ENCODE data around the gene PPP6R2.

The PPP6R2 gene

DNA sequence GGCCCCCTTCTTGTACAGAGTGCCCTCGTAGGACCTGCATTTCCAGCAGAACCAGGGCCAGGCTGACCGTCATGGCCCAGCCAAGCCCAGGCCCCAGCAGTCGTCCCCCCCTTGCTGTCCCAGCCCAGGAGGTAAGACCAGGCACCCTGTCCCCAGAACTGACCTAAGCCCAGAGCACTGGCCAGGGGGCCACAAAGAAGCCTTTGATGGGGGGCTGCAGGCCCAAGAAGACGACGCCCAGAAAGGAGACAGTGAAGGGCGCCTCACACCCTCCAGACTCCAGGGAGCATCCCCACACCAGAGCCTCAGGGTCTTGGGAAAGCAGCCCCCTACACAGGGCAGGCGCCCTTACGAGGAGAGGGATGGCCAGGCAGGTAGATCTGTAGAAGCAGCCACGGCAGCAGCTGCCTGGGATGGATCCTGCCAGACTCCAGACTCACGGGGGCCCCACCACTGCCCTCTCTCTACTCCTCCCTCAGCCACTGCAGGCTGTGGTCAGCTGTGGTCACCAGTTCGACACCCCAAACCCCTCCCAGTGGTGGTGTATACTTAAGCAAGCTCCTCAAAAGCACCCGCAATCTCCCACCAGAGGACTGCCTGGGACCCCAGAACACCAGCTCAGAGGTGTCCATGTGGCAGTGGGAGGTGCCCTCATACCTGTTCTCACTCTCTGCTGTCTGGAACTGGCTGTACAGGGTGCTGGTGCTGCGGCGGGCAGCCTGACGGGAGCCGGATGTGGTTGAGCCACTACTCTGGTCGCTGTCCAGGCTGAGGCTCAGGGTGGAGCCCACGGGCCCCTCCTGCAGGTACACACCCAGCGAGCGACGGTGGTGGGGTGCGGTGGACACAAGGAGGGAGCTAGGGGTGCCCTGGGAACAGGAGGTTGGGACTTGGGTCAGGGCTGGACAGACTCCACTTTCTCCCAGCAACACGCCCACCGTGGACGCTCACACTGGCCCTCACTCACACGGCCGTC is 104.7 kb downstream of the PPP6R2 start:
- DNase-seq (ENCODE audit: low spot score) = peak; percentile 45

DNA sequence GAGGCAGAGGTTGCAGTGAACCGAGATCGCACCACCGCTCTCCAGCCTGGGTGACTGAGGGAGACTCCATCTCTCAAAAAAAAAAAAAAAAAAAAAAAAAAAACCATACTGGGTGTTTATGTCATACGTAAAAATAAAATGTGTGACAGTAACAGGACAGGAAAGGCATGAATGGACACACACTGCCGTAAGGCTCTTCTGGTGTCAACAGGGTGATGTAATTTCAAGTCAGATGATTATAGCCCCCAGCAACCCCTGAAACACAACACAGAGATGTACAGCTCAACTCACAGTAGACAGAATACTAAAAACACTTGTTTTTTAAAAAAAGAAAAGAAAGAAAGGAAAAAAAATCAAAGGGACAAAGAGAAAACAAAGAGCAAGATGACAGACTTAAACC is 109.5 kb downstream of the PPP6R2 start:
- DNase-seq (ENCODE audit: low spot score) = no peak

DNA sequence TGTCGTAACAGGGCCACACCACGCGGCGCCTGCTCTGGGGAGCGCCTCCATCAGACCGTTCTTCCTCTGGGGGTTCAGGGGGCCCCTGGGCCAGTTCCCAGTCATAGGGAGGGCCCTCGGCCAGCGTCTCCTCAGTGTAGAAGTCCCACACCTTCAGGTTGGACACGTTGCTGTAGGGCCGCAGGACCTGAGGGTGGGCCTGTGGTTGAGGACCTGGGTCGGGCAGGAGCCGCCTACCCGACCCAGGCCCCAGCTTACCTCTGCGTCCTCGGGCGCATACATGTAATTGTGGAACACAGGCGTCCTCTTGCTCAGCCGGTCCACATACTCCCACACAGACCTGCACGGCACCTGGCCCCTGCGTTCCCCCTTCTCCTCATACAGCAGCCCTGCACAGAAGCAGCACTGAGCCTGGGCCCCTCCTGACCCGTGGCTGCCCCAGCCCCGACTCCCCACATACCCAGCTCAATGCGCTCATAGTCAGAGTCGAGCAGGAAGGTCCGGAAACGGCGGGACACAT is 111.5 kb downstream of the PPP6R2 start:
- no peak for DNase-seq (ENCODE audit: low spot score)

DNA sequence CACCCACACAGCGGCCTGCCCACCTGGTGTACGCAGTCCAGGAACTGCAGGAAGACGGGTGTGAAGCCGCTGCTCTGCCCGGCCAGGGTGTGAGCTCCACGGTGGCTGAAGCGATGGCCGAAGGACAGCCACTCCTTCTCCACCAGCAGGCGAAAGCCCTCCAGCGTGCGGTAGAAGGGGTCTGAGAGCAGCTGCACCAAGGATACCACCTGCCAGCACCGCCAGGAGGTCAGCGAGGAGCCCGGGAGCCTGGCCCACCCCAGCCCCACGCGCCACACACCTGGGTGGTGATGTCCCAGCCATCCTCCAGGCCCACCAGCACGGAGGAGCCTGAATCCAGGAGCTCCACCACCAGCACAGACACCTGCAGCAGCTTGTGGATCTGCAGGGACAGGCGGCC is 112.1 kb downstream of the PPP6R2 start:
- no peak for DNase-seq (ENCODE audit: low spot score)

DNA sequence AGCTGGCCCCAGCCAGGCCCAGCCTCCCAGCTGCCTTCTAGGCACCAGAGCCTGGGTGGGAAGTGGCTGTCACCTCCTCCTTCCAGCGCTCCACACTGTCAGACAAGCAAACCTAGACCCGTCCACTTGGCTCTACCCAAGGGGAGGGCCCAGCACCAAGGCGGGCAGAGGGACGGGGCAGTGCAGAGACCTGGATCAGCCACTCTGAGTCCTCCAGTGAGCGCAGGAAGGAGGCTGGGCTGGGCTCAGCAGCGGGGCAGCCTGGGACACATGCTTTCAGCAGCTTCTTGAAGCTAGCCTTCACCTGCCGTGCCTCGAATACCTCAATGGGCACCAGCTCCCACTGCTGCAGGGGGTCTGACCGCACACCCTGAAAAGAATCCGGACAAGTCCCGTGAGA is 112.9 kb downstream of the PPP6R2 start:
- DNase-seq (ENCODE audit: low spot score) = no peak

DNA sequence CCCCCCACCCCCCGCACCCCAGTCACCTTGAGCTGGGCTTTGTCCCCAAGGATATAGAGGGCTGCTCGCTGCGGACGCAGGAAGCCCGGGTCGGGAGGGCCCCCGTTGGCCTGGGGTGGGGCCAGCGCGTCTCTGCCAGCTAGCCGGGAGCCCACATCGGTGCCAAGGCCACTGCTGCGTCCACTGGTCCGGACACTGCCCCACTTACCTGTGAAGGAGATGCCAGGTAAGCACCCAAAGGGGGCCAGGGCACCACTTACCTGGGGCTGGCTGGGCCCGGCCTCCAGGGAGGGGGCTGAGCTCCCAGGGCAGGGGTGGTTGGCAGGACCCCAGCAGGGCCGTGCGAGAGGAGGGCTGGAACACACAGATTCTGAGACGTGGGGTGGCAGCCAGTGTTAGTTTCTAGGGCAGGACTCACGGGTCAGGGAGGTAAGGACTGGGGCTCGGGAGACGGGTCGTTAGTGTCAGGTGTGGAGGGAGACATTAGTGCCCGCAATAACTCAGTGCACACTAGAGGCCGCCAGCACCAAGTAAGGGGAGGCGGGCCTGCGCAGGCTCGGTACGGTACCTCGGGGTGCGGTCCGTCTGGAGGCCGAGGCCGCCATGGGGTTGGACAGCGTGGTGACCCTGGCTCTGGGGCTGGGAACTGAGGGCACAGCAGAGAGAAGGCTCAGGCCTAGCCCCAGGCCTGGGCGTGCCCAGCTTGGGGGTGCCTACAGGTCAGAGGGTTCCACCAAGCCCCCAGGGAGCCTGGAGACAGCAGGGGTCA is 113.5 kb downstream of the PPP6R2 start:
- no peak for DNase-seq (ENCODE audit: low spot score)

DNA sequence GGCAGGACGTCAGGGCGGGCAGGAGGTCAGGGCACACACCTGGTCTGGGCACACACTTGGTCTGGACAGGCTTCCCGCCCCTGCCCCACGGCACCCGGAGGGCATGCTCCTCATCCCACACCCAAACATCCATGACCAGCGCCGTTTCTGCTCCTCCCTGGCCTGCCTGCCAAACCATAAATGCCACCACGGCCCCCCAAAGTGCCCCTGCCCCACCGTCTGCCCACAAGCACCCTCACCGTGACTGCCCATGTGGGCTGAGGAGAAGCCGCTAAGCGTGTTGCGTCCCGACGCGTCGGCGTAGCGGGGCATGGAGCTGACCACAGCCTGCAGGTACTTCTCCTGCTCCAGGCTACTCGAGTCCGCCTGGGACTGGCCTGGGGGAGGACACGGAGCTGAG is 115.9 kb downstream of the PPP6R2 start:
- DNase-seq (ENCODE audit: low spot score) = no peak

DNA sequence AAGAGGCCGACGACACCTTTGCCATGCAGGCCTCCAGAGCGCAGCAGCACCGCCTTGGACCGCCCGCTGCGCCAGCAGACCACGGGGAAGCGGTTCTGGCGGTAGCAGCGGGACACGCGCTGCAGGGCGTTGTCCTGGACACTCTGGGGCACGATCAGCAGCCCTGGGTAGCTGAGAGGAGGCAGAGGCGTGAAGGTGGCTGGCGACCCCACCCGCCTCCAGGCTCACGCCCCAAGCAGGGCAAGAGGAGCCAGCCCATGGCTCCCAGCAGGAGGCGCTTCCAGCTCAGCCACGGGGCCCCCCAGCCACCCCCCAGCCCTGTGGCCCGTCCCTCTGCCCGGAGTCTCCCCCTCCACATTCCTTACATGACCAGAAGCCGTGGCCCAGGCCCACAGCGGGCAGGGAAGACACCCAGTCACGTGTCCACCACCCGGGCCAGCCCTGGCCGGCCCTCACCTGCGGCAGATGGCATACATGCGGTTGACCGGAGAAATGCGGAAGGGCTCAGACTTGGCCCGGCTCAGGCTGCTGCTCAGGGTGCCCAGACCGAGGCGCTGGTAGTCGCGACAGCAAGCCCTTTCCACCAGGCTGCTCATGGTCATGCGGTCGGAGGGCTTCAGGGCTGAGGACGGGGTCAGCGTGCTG is 116.5 kb downstream of the PPP6R2 start:
- DNase-seq (ENCODE audit: low spot score) = no peak

DNA sequence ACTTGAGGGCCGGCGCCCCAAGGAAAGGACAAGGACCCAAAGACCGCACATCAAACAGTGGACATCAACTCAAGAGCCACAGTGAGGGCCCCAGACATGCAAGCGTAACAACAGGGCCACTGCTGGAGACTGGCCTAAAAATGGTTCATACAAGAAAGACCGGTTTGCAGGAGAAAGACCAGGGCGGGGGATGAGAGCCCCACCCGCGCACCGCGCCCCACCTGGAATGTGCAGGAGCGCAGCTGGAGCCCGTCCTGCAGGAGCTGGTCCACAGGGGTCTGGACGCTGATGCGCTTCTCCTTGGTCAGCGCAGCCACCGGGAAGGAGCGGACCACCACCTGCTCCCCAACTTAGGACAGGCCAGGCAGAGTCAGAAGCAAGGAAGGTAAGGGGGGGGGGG is 117.8 kb downstream of the PPP6R2 start:
- no peak for DNase-seq (ENCODE audit: low spot score)

DNA sequence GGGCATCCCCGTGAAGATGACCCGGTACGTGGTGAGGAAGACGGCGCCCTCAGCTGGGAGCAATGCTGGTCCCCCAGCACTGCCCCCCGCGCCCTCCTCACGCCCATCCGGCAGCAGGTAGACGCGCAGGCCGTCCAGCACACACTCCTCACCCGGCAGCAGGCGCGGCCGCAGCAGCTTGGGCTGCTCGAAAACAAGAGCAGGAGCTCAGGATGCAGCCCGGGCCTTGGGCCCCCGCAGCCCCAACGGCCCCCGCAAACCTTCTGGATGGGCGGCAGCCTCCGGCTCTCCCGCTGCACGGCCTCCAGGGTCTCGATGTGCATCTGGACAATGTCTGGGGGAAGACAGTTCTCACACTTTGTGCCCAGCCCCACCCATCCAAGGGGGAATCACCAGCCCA is 118.4 kb downstream of the PPP6R2 start:
- DNase-seq (ENCODE audit: low spot score) = no peak

DNA sequence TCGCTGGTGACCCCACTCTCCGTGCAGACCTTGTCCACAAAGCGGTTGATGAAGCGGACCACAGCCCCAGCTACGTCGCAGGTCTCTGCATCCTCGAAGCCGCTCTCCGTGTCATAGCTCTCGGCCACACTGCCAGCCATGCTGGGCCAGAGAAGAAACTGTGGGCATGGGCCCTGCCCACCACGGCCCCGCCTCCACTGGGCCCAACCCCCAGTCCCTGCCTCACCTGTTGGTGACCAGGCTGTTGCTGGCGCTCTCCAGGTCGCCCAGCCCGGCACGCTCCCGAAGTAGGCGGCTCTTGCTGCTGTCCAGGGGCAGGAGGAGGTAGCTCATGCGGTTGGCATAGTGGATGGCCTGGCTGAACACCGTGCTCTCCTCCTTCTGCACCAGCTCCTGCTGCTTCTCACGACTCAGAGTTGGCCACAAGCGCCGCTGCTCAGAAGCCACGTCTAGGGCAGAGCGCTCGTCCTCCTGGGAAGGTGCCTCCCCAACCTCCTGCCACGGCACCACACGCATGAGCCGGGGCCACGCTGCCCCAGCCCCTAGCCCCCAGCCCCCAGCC is 118.9 kb downstream of the PPP6R2 start:
- DNase-seq (ENCODE audit: low spot score) = no peak

DNA sequence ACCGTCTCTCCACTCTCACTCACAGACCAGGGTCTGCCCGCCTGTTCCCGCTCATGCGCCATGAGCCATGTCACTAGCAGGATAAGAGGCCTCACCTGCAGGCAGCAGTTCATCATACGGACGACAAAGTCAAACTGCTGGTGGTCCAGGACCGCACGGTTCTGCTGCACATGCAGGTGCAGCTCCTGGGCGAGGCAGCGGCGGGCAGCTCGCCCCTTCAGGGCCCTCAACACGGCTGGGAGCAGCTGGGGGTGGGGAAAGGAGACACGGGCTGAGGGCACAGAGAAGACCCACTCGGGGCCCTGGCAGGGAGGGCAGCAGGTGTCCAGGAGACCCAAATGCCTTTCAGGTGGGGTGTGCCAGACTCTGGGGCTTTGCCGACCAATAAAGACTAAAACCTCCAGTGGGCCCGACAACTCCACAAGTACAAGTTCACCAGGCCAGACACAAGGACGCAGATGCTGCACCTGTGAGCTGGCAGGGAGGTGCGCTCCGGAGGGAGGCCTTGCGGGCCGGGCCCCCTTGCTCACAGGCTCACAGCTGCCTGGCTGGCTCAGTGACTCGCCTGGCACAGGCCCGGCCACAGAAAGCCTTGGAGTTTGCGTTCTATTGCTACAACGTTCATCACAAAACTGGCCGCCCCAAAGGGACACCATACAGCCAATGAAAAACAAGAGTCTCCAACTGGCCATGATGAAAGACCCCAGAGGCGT is 120.2 kb downstream of the PPP6R2 start:
- no peak for DNase-seq (ENCODE audit: low spot score)

DNA sequence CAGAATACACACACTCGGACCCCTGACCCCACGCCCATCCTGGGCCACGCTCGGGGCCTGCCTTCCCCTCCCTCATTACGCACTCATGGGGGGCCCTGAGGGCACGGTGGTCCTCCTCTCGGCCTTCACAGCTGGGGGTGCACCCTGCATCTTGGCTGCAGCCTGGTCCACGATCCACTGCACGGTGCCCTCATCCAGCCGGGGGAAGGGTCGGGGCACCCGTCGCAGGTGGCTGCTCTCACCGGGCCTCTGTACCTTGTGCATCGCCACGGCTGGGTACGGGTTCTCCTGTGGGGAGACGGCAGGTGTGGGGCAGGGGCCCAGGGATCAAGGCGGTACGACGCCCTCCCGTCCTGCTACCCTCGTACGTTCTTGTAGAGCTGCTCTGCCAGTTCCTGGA is 121.3 kb downstream of the PPP6R2 start:
- no peak for DNase-seq (ENCODE audit: low spot score)

DNA sequence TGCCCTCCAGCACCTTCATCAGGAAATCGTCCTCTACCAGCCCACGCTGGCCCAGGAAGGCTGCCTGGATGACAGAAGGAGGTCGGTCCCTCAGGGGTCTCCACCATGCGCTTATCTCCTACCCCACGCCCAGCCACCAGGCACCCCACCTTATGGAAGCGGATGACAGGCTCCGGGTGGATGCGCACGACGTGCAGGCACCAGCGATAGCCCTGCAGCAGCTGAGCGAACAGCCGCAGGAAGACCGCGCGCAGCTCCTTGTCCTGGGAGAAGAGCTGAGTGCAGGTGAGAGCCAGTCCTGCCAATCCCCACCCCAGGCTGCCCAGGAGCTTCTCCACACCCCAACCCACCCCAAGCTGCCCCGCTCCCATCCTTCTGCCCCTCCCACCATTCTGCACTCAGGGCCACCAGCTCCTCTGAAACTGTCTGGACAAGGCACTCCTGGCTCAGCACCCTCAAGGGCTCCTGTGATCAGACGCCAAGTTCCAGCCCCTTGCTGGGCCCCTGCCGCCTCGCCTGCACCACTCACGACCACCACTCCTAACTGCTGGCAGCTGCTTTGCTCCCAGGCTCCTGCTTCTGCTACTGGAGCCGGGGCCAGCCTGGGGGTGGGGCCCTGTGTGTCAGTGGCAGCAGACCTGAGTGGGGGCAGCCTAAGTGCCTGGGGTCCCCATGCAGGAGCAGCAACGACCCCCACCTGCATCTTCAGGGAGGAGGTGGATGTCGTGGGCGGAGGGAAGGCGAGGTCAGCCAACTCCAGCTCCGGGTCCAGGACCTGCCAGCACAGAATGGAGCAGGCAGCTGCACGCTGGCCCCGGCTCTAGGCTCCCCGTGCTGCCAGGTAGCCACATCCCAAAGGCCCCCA is 122.2 kb downstream of the PPP6R2 start:
- DNase-seq (ENCODE audit: low spot score) = no peak

DNA sequence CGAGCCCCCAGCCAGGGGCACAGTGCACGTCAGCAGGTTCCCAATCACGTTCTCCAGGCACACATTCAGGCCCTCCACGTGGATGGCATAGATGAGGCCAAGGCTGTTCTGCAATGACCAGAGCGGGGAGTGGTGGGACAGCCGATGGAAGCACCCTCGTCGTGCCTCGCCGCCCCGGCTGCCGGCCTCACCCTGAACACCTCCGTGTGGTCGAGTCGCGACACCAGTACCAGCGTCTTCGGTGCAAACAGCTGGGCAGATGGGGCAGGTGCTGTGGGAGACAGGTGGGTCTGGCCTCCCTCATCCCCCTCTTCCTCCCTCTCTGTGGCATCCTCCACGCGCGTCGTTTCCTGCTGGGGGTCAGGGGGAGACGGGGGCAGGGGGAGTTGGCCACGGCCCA is 124.2 kb downstream of the PPP6R2 start:
- no peak for DNase-seq (ENCODE audit: low spot score)

DNA sequence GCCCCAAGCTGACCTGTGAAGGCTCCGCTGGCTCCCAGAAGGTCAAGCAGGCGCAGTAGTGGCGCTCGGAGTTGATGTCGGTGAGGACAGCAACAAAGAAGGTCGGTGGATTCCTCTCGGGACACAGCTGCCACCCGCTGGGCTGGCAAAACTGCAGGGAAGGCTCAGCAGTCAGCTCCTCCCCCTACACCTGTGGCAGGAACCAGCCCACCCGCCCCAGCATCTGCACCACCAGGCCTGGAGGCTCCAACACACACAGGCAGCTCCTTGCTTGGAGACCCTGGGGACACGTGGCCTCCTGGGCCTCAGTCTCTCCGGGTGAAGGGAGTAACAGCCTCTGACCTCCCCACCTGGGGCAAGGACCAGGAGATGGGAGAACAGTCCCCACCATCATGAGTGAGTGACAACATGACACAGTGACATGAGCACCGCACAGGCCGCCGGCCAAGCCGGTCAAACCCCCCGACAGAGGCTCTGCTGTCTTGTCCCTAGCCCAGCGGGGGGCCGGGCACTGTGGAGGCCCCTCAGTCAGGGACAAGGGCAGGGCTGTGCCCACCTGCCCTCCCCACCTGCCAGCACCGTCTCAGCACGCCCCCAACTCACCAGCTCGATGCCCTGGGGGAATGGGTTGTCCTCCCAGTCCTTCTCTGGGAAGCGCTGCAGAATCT is 124.8 kb downstream of the PPP6R2 start:
- DNase-seq (ENCODE audit: low spot score) = no peak

DNA sequence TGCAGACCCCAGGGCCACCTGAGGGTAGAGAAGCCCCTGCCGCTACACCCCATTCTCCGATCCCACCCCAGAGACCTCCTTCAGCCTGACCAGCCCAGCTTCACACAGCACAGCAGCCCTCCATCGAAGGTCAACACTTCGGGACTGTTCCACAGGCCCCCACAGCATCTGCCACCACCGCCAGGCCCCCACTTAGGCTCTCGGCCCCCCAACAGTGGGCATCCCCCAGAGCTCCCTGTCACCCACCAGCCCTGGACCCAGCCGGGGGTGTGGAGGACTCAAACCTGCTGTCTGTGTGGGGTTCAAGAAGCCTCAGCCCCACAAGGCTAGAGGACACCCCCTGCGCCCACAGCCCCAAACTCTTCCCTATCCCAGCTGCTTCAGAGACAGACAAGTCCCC is 125.5 kb downstream of the PPP6R2 start:
- no peak for DNase-seq (ENCODE audit: low spot score)

DNA sequence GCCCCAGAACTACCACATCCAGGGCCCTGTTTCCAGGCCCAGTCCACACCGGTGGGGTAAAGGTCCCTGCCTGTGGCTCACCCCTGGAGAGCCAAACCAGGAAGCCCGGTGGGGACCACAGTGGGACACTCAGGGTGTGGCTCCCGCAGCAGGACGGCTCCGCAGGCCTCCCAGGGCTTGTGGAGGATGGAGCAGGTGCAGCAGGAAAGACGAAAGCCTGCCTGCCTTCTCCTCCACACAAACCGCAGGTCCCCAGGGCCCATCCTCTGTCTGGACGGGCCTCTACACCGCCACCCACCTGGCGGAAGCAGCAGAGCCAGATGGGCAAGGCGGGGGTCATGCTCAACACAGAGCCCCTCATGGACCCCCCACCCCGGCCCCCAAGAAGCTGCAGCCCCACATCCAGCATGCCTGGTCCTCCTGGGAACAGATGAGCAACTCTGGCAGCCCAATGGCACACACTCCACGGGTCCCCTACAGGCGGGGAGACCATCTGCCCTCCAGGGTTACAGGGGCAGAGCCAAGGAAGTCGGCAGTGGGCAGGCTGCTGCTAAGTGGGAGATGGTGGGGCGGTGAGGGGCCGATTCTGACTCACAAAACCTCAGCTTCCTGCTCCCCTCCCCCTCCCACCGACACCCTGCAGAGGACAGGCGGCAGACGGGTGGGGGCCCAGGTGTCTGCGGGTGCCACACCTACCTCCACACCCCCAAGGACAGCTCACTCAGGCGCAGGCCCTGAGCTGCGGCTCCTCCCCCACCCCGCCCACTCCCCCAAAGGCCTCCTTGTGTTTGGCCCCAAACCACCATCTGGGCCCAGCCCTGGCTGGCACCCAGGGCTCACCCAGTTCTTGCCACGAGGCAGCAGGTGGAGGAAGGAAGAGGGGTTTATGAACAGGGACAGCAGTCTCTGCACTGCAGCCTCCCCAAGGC is 126.5 kb downstream of the PPP6R2 start:
- DNase-seq (ENCODE audit: low spot score) = peak; percentile 97

DNA sequence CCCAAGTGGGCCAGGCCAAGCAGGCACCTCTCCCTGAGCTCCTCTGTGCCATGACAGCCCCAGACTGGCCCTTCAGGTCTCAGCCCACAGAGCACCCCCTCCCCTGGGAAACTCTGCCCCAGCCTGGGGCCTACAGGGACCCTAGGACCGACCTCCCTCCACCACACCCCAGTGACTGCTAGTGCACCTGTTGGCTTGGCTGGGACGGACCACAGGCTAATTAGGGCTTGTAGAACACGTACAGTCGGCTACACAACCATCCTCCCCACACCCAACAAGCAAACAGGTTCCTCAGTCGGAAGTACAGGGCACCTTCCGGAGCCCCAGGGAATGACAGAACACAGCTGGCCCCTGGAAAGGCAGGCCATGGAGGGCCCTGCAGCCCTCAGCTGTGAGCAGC is 127.4 kb downstream of the PPP6R2 start:
- DNase-seq (ENCODE audit: low spot score) = peak; percentile 65
